BJ (cell line): ENCODE measurements around the gene SLC16A11. TPM values are rescaled to one million over a fixed set of nuclear protein-coding genes. Genes with fewer than 3 reads are reported as not detected.

Experiments used
- CTCF ChIA-PET: fragments of 350-600 bp; formaldehyde crosslinking; extraction: SDS; loops from one replicate; lab custom pipeline; 2021; ENCODE audit warnings: antibody characterized with exemption, inconsistent platforms; lab: Yijun Ruan, JAX
- POLR2A ChIA-PET: fragments of 300-600 bp; sonication (Branson Sonifier 250); formaldehyde crosslinking; extraction: SDS; loops from one replicate; lab custom pipeline; 2021; ENCODE audit warnings: antibody characterized with exemption; lab: Charles Lee
- DNase-seq: peaks from one replicate; pipeline ENCODE4 v3.0.0-alpha.2; 2011; ENCODE audit warnings: low read depth
- H3K27me3 ChIP-seq: 2 replicates; pipeline ENCODE4 v1.6.0; 2011; ENCODE audit warnings: low read length; ENCODE audit not compliant: control insufficient read depth, insufficient read depth
- H3K36me3 ChIP-seq: 2 replicates; pipeline ENCODE4 v1.5.1; 2011; ENCODE audit warnings: low read length; ENCODE audit not compliant: control insufficient read depth, insufficient read depth
- H3K4me3 ChIP-seq: 2 replicates; pipeline ENCODE4 v1.5.1; 2011; ENCODE audit warnings: low read depth, mild to moderate bottlenecking, control low read depth, low read length
- CTCF ChIP-seq: IDR thresholded peaks from 2 replicates; pipeline ENCODE4 v1.5.1; 2011; ENCODE audit warnings: low read depth, mild to moderate bottlenecking, control low read depth, inconsistent platforms, low read length, moderate library complexity; ENCODE audit not compliant: insufficient read depth
- polyA plus RNA-seq: library from polyadenylated mRNA; depleted of rRNA; stranded (reverse); fragments of >200 nt; gene quantifications from 2 replicates; pipeline ENCODE4 v1.2.3, GENCODE V29; 2011

The SLC16A11 gene
- polyA plus RNA-seq, 1 experiment: not detected

- Histone ChIP-seq H3K27me3 (no peaks in the 10 kb centered on the region), H3K4me3 (no peak overlapping the region), H3K36me3 (no peaks in the 10 kb centered on the region)
- no peak for TF ChIP-seq CTCF
- DNase-seq: no peak
- CTCF ChIA-PET: interaction anchor here (1.1 to 1.6 kb wide), 2 partner anchors 32 to 59 kb away, joined by 5 to 8 read pairs; no protein-coding TSS in a partner anchor
- POLR2A ChIA-PET: no interaction called here
Observed at GRCh38 chr17:7077911-7078546, 34.1 kb upstream of the SLC16A11 start.

- no peak for TF ChIP-seq CTCF
- Histone ChIP-seq H3K27me3 (0 out of 2 replicates have a peak, but pooled peaks cover 4% of the 10 kb centered on the region), H3K36me3 (no peaks in the 10 kb centered on the region), H3K4me3 (no peak overlapping the region)
- no peak for DNase-seq
- POLR2A ChIA-PET: no interaction called here
- CTCF ChIA-PET: interaction anchor here (1.1 kb wide), 1 partner anchor 89 kb away, joined by 3 read pairs; no protein-coding TSS in a partner anchor
Observed at GRCh38 chr17:7074931-7075330, 31.0 kb upstream of the SLC16A11 start.

GRCh38 chr17:7072406-7072805 lies 28.5 kb upstream of the SLC16A11 start:
- POLR2A ChIA-PET: no interaction called here
- no peak for DNase-seq
- 0 out of 2 replicates have a peak, but pooled peaks cover 4% of the 10 kb centered on the region for H3K27me3 ChIP-seq
- H3K36me3 ChIP-seq: no peaks in the 10 kb centered on the region
- H3K4me3 ChIP-seq: no peak overlapping the region
- CTCF ChIA-PET: interaction anchor here (0.7 kb wide), 1 partner anchor 584 kb away, joined by 3 read pairs; no protein-coding TSS in a partner anchor
- TF ChIP-seq CTCF: no peak

GRCh38 chr17:7070712-7071111 lies 26.8 kb upstream of the SLC16A11 start:
- CTCF ChIA-PET: no interaction called here
- H3K36me3 ChIP-seq: no peaks in the 10 kb centered on the region
- no peak for TF ChIP-seq CTCF
- DNase-seq: no peak
- peaks cover 4% of the 10 kb centered on the region; the same call in 1 of the 2 replicates for H3K27me3 ChIP-seq
- POLR2A ChIA-PET: no interaction called here
- H3K4me3 ChIP-seq: no peak overlapping the region

GRCh38 chr17:7068268-7068667 lies 24.4 kb upstream of the SLC16A11 start:
- no peaks in the 10 kb centered on the region for H3K36me3 ChIP-seq
- TF ChIP-seq CTCF: no peak
- ChIA-PET POLR2A (no interaction called here), CTCF (no interaction called here)
- H3K4me3 ChIP-seq: no peak overlapping the region
- DNase-seq: no peak
- peaks cover 9% of the 10 kb centered on the region; the same call in 1 of the 2 replicates for H3K27me3 ChIP-seq
